ENCODE data around the gene ELAVL2. TPM values are rescaled to one million over a fixed set of nuclear protein-coding genes. Genes with fewer than 3 reads are reported as not detected.
"Not testable (repeated sequence)": the region's sequence is repeated elsewhere in the genome, so short reads cannot be mapped to it uniquely, and the experiment has no call there.

The ELAVL2 gene
- total RNA-seq, 1 donor from 2014 or later, result 0.37 TPM

DNA sequence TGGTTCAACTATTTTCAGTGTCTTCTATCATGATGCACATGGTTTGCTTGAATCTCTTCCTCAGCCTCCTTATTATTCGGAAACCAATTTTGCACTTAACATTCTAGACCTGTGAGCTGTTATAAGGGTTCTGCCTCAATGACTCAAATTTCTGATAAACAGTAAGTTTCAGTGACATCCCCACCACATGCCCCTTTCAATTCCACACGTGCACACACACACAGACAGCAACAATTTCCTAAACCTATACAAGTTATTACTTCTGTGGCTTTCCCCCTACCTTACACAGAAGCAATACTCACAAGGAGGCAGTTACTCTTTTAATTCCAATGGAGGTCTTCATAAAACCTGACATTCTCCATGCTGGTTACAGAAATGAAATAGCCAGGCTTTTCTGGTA, 102.4 kb downstream of the ELAVL2 start:
- Mint-ChIP-seq H3K4me1 (ENCODE audit: low read depth) (no peaks in the 10 kb centered on the region), H3K36me3 (ENCODE audit: low read depth) (no peaks in the 10 kb centered on the region), H3K4me3 (ENCODE audit: unreplicated experiment) (no peak overlapping the region), H3K27me3 (ENCODE audit: low read depth) (no peaks in the 10 kb centered on the region), H3K27ac (ENCODE audit: unreplicated experiment) (no peak overlapping the region), H3K9me3 (ENCODE audit: low read depth) (peaks cover 4% of the 10 kb centered on the region)
- TF ChIP-seq, protein P1, sequence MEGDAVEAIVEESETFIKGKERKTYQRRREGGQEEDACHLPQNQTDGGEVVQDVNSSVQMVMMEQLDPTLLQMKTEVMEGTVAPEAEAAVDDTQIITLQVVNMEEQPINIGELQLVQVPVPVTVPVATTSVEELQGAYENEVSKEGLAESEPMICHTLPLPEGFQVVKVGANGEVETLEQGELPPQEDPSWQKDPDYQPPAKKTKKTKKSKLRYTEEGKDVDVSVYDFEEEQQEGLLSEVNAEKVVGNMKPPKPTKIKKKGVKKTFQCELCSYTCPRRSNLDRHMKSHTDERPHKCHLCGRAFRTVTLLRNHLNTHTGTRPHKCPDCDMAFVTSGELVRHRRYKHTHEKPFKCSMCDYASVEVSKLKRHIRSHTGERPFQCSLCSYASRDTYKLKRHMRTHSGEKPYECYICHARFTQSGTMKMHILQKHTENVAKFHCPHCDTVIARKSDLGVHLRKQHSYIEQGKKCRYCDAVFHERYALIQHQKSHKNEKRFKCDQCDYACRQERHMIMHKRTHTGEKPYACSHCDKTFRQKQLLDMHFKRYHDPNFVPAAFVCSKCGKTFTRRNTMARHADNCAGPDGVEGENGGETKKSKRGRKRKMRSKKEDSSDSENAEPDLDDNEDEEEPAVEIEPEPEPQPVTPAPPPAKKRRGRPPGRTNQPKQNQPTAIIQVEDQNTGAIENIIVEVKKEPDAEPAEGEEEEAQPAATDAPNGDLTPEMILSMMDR (IDR thresholded peaks at IDR 0.05), result no peak
- no peak for DNase-seq (ENCODE audit: low spot score)

DNA sequence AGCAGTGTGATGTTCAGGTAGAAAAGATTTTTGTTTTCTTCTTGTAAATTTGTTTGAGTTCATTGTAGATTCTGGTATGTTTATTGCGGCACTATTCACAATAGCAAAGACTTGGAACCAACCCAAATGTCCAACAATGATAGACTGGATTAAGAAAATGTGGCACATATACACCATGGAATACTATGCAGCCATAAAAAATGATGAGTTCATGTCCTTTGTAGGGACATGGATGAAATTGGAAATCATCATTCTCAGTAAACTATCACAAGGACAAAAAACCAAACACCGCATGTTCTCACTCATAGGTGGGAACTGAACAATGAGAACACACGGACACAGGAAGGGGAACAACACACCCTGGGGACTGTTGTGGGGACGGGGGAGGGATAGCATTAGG, 103.0 kb downstream of the ELAVL2 start:
- H3K27me3 Mint-ChIP-seq (ENCODE audit: low read depth); H3K9me3 Mint-ChIP-seq (ENCODE audit: low read depth); H3K4me3 Mint-ChIP-seq (ENCODE audit: unreplicated experiment); DNase-seq (ENCODE audit: low spot score); H3K4me1 Mint-ChIP-seq (ENCODE audit: low read depth); H3K36me3 Mint-ChIP-seq (ENCODE audit: low read depth); H3K27ac Mint-ChIP-seq (ENCODE audit: unreplicated experiment): not testable (repeated sequence)

GRCh38 chr9:23721466-23721865, 104.6 kb downstream of the ELAVL2 start:
- Mint-ChIP-seq H3K9me3 (ENCODE audit: low read depth) (peaks cover 4% of the 10 kb centered on the region), H3K4me3 (ENCODE audit: unreplicated experiment) (no peak overlapping the region), H3K27ac (ENCODE audit: unreplicated experiment) (no peak overlapping the region), H3K4me1 (ENCODE audit: low read depth) (no peaks in the 10 kb centered on the region), H3K27me3 (ENCODE audit: low read depth) (no peaks in the 10 kb centered on the region), H3K36me3 (ENCODE audit: low read depth) (no peaks in the 10 kb centered on the region)
- TF ChIP-seq, protein P1 (IDR thresholded peaks at IDR 0.05), result no peak
- no peak for DNase-seq (ENCODE audit: low spot score)

DNA sequence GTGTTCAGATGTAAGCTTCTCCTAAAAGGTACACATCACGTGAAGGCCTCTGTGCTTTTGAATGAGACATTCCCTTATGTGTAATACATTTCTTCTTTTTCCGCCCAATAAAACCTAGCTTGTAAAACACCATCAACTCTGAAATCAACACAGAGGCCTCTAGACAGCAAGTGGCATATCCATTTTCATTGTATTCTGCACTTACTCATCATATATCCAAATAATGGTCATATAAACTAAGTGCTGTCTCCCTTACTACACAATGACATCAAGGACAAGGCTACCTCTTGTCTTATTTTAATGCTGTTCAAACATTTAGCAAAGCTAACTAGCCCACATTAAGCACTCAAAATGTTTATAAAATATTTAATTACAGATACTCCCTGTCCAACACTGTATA, 108.5 kb downstream of the ELAVL2 start:
- H3K4me1 Mint-ChIP-seq (ENCODE audit: low read depth), result no peaks in the 10 kb centered on the region
- DNase-seq (ENCODE audit: low spot score), result no peak
- no peaks in the 10 kb centered on the region for H3K36me3 Mint-ChIP-seq (ENCODE audit: low read depth)
- H3K27me3 Mint-ChIP-seq (ENCODE audit: low read depth), result peaks cover 2% of the 10 kb centered on the region
- no peaks in the 10 kb centered on the region for H3K9me3 Mint-ChIP-seq (ENCODE audit: low read depth)
- H3K4me3 Mint-ChIP-seq (ENCODE audit: unreplicated experiment), result no peak overlapping the region
- TF ChIP-seq, protein P1 (IDR thresholded peaks at IDR 0.05), result no peak
- no peak overlapping the region for H3K27ac Mint-ChIP-seq (ENCODE audit: unreplicated experiment)

GRCh38 chr9:23707249-23707648, 118.8 kb downstream of the ELAVL2 start:
- H3K27ac Mint-ChIP-seq (ENCODE audit: unreplicated experiment), result no peak overlapping the region
- no peak for DNase-seq (ENCODE audit: low spot score)
- no peaks in the 10 kb centered on the region for H3K4me1 Mint-ChIP-seq (ENCODE audit: low read depth)
- no peaks in the 10 kb centered on the region for H3K36me3 Mint-ChIP-seq (ENCODE audit: low read depth)
- no peaks in the 10 kb centered on the region for H3K27me3 Mint-ChIP-seq (ENCODE audit: low read depth)
- no peak overlapping the region for H3K4me3 Mint-ChIP-seq (ENCODE audit: unreplicated experiment)
- TF ChIP-seq, protein P1 (IDR thresholded peaks at IDR 0.05), result no peak
- no peaks in the 10 kb centered on the region for H3K9me3 Mint-ChIP-seq (ENCODE audit: low read depth)

- H3K27me3 Mint-ChIP-seq (ENCODE audit: low read depth), result no peaks in the 10 kb centered on the region
- H3K36me3 Mint-ChIP-seq (ENCODE audit: low read depth), result no peaks in the 10 kb centered on the region
- no peak overlapping the region for H3K27ac Mint-ChIP-seq (ENCODE audit: unreplicated experiment)
- no peaks in the 10 kb centered on the region for H3K4me1 Mint-ChIP-seq (ENCODE audit: low read depth)
- TF ChIP-seq, protein P1 (IDR thresholded peaks at IDR 0.05), result peak; percentile 44
- no peak for DNase-seq (ENCODE audit: low spot score)
- no peaks in the 10 kb centered on the region for H3K9me3 Mint-ChIP-seq (ENCODE audit: low read depth)
- no peak overlapping the region for H3K4me3 Mint-ChIP-seq (ENCODE audit: unreplicated experiment)
These were observed 123.6 kb downstream of the ELAVL2 start for GRCh38 chr9:23702311-23702922.

Data from chondrocyte (in vitro differentiated cells).